ENCODE measurements around the gene GRIK3.
A peak's percentile ranks its signal among the peaks of the same experiment; 100 is the strongest.

GRIK3 gene

GRCh38 chr1:37001703-37002102 is 32.6 kb downstream of the GRIK3 start:
- no peak for TF ChIP-seq CTCF (IDR thresholded peaks at IDR 0.05; ENCODE audit: insufficient read depth, low read depth, low read length, missing control alignments)
- DNase-seq (ENCODE audit: low read depth): peak; percentile 5
- H3K4me3 ChIP-seq (ENCODE audit: low read depth, low read length): no peak overlapping the region

DNA sequence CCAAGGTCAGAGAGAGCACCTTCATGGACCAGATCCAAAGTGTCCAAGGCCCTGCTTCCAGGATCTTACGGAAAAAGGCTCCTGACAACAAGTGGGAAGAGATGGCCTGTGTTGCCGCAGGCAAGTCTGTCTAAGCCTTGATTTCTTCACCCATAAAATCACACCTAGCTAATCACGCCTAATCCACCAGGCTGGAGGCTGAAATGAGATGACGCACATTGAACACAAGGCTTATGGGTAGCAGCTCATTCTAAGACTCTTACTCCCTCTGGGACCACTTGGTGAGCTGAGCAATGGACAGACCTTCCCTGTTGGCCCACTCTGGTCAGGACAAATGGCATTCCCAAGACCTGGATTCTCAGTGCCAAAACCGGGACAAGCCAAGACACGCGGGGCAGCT is 38.2 kb downstream of the GRIK3 start:
- no peak for DNase-seq (ENCODE audit: low read depth)
- no peak for TF ChIP-seq CTCF (IDR thresholded peaks at IDR 0.05; ENCODE audit: insufficient read depth, low read depth, low read length, missing control alignments)

GRCh38 chr1:36994868-36995267 is 39.4 kb downstream of the GRIK3 start:
- H3K4me3 ChIP-seq (ENCODE audit: low read depth, low read length): no peak overlapping the region
- no peak for DNase-seq (ENCODE audit: low read depth)
- peak; percentile 2 for TF ChIP-seq CTCF (IDR thresholded peaks at IDR 0.05; ENCODE audit: insufficient read depth, low read depth, low read length, missing control alignments)

More for the DNA sequence above, 38.2 kb downstream of the GRIK3 start:
- H3K4me3 ChIP-seq (ENCODE audit: low read depth, low read length): no peak overlapping the region

GRCh38 chr1:36994294-36994693 is 40.0 kb downstream of the GRIK3 start:
- H3K4me3 ChIP-seq (ENCODE audit: low read depth, low read length): no peak overlapping the region
- no peak for DNase-seq (ENCODE audit: low read depth)
- no peak for TF ChIP-seq CTCF (IDR thresholded peaks at IDR 0.05; ENCODE audit: insufficient read depth, low read depth, low read length, missing control alignments)

GRCh38 chr1:36992139-36992943 is 42.0 kb downstream of the GRIK3 start:
- no peak overlapping the region for H3K4me3 ChIP-seq (ENCODE audit: low read depth, low read length)
- no peak for TF ChIP-seq CTCF (IDR thresholded peaks at IDR 0.05; ENCODE audit: insufficient read depth, low read depth, low read length, missing control alignments)
- no peak for DNase-seq (ENCODE audit: low read depth)

DNA sequence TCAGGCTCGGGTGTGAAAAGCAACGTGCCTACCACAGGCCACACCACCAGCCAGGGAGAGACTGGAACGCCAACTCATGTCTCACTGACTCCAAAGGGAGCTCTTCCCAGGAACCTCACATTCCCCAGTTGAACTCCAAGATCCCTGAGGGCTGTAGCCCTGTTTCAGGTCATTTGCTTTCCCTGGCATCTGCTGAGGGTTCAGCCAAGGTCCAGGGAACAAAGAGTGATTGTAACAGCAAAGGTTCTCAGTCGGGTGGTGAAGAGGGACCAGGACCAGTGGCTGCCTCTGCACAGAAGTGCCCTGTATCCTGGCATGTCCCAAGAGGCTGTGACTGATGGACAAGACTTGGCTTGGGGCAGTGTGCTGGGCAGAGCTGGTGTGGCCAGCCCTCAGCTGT is 42.8 kb downstream of the GRIK3 start:
- DNase-seq (ENCODE audit: low read depth): no peak
- no peak overlapping the region for H3K4me3 ChIP-seq (ENCODE audit: low read depth, low read length)
- TF ChIP-seq CTCF (IDR thresholded peaks at IDR 0.05; ENCODE audit: insufficient read depth, low read depth, low read length, missing control alignments): no peak

DNA sequence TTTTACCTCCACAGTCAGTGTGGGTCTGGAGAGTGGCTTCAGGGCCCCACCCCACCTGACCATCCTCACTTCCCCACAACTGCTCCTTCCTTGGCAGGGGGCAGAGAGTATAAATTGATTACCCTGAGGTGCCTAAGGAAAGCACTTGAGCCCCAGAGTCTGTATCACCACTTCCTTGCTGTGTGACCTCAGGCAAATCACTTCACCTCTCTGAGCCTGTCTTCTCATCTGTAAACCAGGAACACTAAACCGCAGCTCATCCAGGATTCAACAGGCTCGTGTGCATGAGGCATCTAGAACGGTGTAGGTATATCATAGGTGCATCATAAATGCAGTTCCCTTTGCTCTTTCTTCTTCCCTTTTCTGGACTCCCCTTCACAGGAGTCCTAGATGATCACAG is 43.4 kb downstream of the GRIK3 start:
- no peak overlapping the region for H3K4me3 ChIP-seq (ENCODE audit: low read depth, low read length)
- DNase-seq (ENCODE audit: low read depth): no peak
- no peak for TF ChIP-seq CTCF (IDR thresholded peaks at IDR 0.05; ENCODE audit: insufficient read depth, low read depth, low read length, missing control alignments)
